Caco-2 (cell line): ENCODE measurements around the gene CKAP4. TPM values are rescaled to one million over a fixed set of nuclear protein-coding genes. Genes with fewer than 3 reads are reported as not detected.

Source experiments
- BruUV-seq: library from RNA; stranded (reverse); fragments of 400-500 nt; replicated peaks from 2 replicates; lab custom pipeline; 2021; lab: Mats Ljungman, UMichigan
- CTCF ChIA-PET: fragments of 300-600 bp; sonication (Branson Sonifier 250); formaldehyde crosslinking; loops from one replicate; lab custom pipeline; 2022; ENCODE audit warnings: antibody characterized with exemption; lab: Charles Lee
- POLR2A ChIA-PET: fragments of 300-600 bp; sonication (Branson Sonifier 250); formaldehyde crosslinking; loops from one replicate; lab custom pipeline; 2022; ENCODE audit warnings: antibody characterized with exemption; lab: Charles Lee
- DNase-seq, 2 experiments: peaks; one replicate each; pipeline versions ENCODE4 v3.0.0 to v3.0.0-alpha.2; 2020 to 2022
- H3K27me3 ChIP-seq: replicated peaks from 2 replicates; pipeline ENCODE4 v1.6.0; 2011; ENCODE audit warnings: low read length; ENCODE audit not compliant: control insufficient read depth, insufficient read depth
- H3K36me3 ChIP-seq: 2 replicates; pipeline ENCODE4 v1.5.1; 2011; ENCODE audit warnings: low read length; ENCODE audit not compliant: control insufficient read depth, insufficient read depth
- H3K4me1 ChIP-seq: fragments of 250-450 bp; sonication (Bioruptor Pico); 2 replicates; pipeline ENCODE4 v1.5.1; 2020; ENCODE audit warnings: mild to moderate bottlenecking
- H3K4me3 ChIP-seq: 2 replicates; pipeline ENCODE4 v1.5.1; 2011; ENCODE audit warnings: low read depth, mild to moderate bottlenecking, control low read depth, low read length
- H3K9me3 ChIP-seq: fragments of 250-450 bp; sonication (Bioruptor Pico); 2 replicates; pipeline ENCODE4 v1.5.1; 2020; ENCODE audit warnings: mild to moderate bottlenecking, moderate library complexity
- H3K27ac Mint-ChIP-seq: one replicate; pipeline ENCODE4 v1.8.0; 2022; ENCODE audit warnings: mixed read lengths; ENCODE audit not compliant: unreplicated experiment
- H3K27me3 Mint-ChIP-seq: one replicate; pipeline ENCODE4 v1.8.0; 2022; ENCODE audit warnings: mixed read lengths; ENCODE audit not compliant: insufficient read depth, unreplicated experiment
- H3K36me3 Mint-ChIP-seq: one replicate; pipeline ENCODE4 v1.8.0; 2022; ENCODE audit warnings: mild to moderate bottlenecking, mixed read lengths; ENCODE audit not compliant: insufficient read depth, unreplicated experiment
- H3K4me1 Mint-ChIP-seq: one replicate; pipeline ENCODE4 v1.8.0; 2022; ENCODE audit warnings: low read depth, mixed read lengths; ENCODE audit not compliant: unreplicated experiment
- H3K4me3 Mint-ChIP-seq: one replicate; pipeline ENCODE4 v1.8.0; 2022; ENCODE audit warnings: mild to moderate bottlenecking, moderate library complexity, mixed read lengths; ENCODE audit not compliant: unreplicated experiment
- H3K9me3 Mint-ChIP-seq: one replicate; pipeline ENCODE4 v1.8.0; 2022; ENCODE audit warnings: mixed read lengths; ENCODE audit not compliant: unreplicated experiment
- intact Hi-C: fragments of 100-400 bp; cut with micrococcal nuclease; formaldehyde crosslinking; loops from one replicate; pipeline ENCODE4 v1.10.0; 2022; ENCODE audit not compliant: unreplicated experiment
- total RNA-seq: library from RNA; stranded (reverse); gene quantifications from 2 replicates; pipeline ENCODE4 v1.2.3, GENCODE V29; 2022
- TF ChIP-seq, protein P1 (sequence below), 2 experiments: fragments of 200-600 bp in 1 of 2; IDR thresholded peaks; 1 replicate in 1 of 2; 2 replicates in 1 of 2; pipeline versions ENCODE4 v1.5.1 to v1.8.0; 2011 to 2022; ENCODE audit warnings: antibody characterized with exemption in 1 of 2, control low read depth in 1 of 2, inconsistent platforms in 1 of 2, low read depth in 1 of 2, low read length in 1 of 2, mild to moderate bottlenecking in 1 of 2, moderate library complexity in 1 of 2; ENCODE audit not compliant: insufficient read depth in 1 of 2, severe bottlenecking in 1 of 2, unreplicated experiment in 1 of 2

CKAP4 gene
- total RNA-seq, 1 experiment from 2014 or later: 63.1 TPM

GRCh38 chr12:106281804-106282203, 34.0 kb upstream of the CKAP4 start:
- no peak overlapping the region for H3K4me3 ChIP-seq
- ChIA-PET CTCF (interaction anchor here (0.7 to 2.2 kb wide), 12 partner anchors 12 to 944 kb away, joined by 3 to 44 read pairs (median 5); partner anchors contain the start of gene POLR3B), POLR2A (interaction anchor here (0.6 to 1.5 kb wide), 3 partner anchors 25 to 76 kb away, joined by 3 to 8 read pairs (median 3); partner anchors contain the start of gene POLR3B)
- Mint-ChIP-seq H3K27ac (peak overlapping the region; percentile 35), H3K36me3 (no peaks in the 10 kb centered on the region), H3K4me3 (no peak overlapping the region), H3K4me1 (peaks cover 45% of the 10 kb centered on the region), H3K27me3 (no peaks in the 10 kb centered on the region), H3K9me3 (peaks cover 12% of the 10 kb centered on the region)
- no peaks in the 10 kb centered on the region for H3K27me3 ChIP-seq
- H3K4me1 ChIP-seq: peaks cover 41% of the 10 kb centered on the region
- no TSS peak for BruUV-seq
- no peak for DNase-seq
- H3K36me3 ChIP-seq: no peaks in the 10 kb centered on the region
- intact Hi-C loops: loop anchor here (1.0 to 5.0 kb wide), 4 partner anchors 33 to 862 kb away; partner anchors contain the start of genes CKAP4 and POLR3B
- TF ChIP-seq, protein P1, sequence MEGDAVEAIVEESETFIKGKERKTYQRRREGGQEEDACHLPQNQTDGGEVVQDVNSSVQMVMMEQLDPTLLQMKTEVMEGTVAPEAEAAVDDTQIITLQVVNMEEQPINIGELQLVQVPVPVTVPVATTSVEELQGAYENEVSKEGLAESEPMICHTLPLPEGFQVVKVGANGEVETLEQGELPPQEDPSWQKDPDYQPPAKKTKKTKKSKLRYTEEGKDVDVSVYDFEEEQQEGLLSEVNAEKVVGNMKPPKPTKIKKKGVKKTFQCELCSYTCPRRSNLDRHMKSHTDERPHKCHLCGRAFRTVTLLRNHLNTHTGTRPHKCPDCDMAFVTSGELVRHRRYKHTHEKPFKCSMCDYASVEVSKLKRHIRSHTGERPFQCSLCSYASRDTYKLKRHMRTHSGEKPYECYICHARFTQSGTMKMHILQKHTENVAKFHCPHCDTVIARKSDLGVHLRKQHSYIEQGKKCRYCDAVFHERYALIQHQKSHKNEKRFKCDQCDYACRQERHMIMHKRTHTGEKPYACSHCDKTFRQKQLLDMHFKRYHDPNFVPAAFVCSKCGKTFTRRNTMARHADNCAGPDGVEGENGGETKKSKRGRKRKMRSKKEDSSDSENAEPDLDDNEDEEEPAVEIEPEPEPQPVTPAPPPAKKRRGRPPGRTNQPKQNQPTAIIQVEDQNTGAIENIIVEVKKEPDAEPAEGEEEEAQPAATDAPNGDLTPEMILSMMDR (IDR thresholded peaks at IDR 0.05; ENCODE audit: insufficient read depth in 1 of 2, low read depth in 1 of 2, low read length in 1 of 2, severe bottlenecking in 1 of 2, unreplicated experiment in 1 of 2): no peak
- no peaks in the 10 kb centered on the region for H3K9me3 ChIP-seq

DNA sequence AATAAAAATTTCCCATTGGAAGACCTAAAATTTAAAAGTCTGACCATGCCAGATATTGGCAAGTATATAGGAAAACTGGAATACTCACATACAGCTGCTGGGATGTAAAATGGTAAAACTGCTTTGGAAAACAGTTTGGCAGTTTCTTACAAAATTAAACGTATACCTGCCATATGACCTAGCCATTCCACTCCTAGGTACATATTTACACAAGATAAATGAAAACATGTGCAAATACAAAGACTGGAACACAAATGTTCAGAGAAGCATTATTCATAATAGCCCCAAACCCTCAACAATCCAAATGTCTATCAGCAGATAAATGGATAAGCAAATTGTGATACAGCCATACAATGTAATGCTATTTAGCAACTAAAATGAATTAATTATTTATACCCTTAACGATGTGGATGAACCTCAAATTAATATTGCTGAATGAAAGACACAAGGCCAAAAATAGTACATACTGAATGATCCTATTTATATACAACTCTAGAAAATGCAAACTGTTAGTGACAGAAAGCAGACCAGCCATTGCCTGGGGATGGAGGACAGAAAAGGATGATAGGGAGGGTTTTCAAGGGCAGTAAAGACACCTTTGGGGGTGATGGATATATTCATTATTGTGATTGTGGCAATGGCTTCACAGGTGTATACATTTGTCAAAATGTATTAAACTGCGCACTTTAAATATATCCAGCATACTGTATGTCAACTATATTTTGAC, 33.4 kb upstream of the CKAP4 start:
- peaks cover 44% of the 10 kb centered on the region for H3K4me1 ChIP-seq
- no peak for DNase-seq
- Mint-ChIP-seq H3K36me3 (no peaks in the 10 kb centered on the region), H3K27me3 (no peaks in the 10 kb centered on the region), H3K9me3 (peaks cover 12% of the 10 kb centered on the region), H3K4me1 (peaks cover 45% of the 10 kb centered on the region), H3K4me3 (no peak overlapping the region), H3K27ac (no peak overlapping the region)
- ChIA-PET POLR2A (interaction anchor here (0.7 kb wide), 1 partner anchor 76 kb away, joined by 3 read pairs; no protein-coding TSS in a partner anchor), CTCF (interaction anchor here (0.7 to 2.2 kb wide), 7 partner anchors 19 to 944 kb away, joined by 3 to 44 read pairs (median 5); no protein-coding TSS in a partner anchor)
- no peaks in the 10 kb centered on the region for H3K27me3 ChIP-seq
- BruUV-seq: no TSS peak
- TF ChIP-seq, protein P1 (IDR thresholded peaks at IDR 0.05; ENCODE audit: insufficient read depth in 1 of 2, low read depth in 1 of 2, low read length in 1 of 2, severe bottlenecking in 1 of 2, unreplicated experiment in 1 of 2): no peak
- H3K4me3 ChIP-seq: no peak overlapping the region
- no peaks in the 10 kb centered on the region for H3K9me3 ChIP-seq
- intact Hi-C loops: loop anchor here (5.0 kb wide), 1 partner anchor 76 kb away; the partner anchor contains the start of gene POLR3B
- H3K36me3 ChIP-seq: no peaks in the 10 kb centered on the region

- TF ChIP-seq, protein P1 (IDR thresholded peaks at IDR 0.05; ENCODE audit: insufficient read depth in 1 of 2, low read depth in 1 of 2, low read length in 1 of 2, severe bottlenecking in 1 of 2, unreplicated experiment in 1 of 2): no peak
- CTCF ChIA-PET: interaction anchor here (1.8 kb wide), 1 partner anchor 53 kb away, joined by 5 read pairs; no protein-coding TSS in a partner anchor
These were observed 32.3 kb upstream of the CKAP4 start for GRCh38 chr12:106280106-106280505.

More at GRCh38 chr12:106280106-106280505, 32.3 kb upstream of the CKAP4 start:
- no peaks in the 10 kb centered on the region for H3K9me3 ChIP-seq
- BruUV-seq: no TSS peak
- intact Hi-C loops: loop anchor here (5.0 kb wide), 1 partner anchor 77 kb away; the partner anchor contains the start of gene POLR3B
- no peak overlapping the region for H3K27ac Mint-ChIP-seq
- no peak overlapping the region for H3K4me3 Mint-ChIP-seq
- peaks cover 49% of the 10 kb centered on the region for H3K4me1 Mint-ChIP-seq
- H3K36me3 Mint-ChIP-seq: no peaks in the 10 kb centered on the region
- H3K27me3 Mint-ChIP-seq: no peaks in the 10 kb centered on the region
- H3K4me3 ChIP-seq: no peak overlapping the region
- peaks cover 12% of the 10 kb centered on the region for H3K9me3 Mint-ChIP-seq
- peaks cover 50% of the 10 kb centered on the region for H3K4me1 ChIP-seq
- no peak for DNase-seq
- H3K36me3 ChIP-seq: no peaks in the 10 kb centered on the region
- no peaks in the 10 kb centered on the region for H3K27me3 ChIP-seq
- POLR2A ChIA-PET: no interaction called here
